ENCODE results near the gene ZNHIT2. TPM values are rescaled to one million over a fixed set of nuclear protein-coding genes. Genes with fewer than 3 reads are reported as not detected.

Gene ZNHIT2
- total RNA-seq, 1 experiment from 2014 or later: 22.8 TPM

DNA sequence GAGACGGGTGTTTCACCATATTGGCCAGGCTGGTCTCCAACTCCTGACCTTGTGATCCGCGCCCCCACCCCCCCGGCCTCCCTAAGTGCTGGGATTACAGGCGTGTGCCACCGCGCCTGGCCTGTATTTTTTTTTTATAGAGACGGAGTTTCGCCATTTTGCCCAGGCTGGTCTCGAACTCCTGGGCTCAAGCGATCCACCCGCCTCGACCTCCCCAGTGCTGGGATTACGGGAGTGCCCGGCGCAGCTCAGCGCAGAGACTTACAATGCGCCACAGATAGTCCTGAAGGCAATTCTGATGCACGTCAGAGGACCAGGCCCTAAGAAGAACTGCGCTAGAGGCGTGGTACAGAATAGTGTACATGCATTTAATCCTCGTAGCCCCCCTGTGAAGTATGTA is 22.1 kb downstream of the ZNHIT2 start:
- H3K36me3 ChIP-seq: peaks cover 26% of the 10 kb centered on the region
- peak overlapping the region; percentile 76 for H3K4me3 ChIP-seq
- DNase-seq (ENCODE audit: low read depth in 1 of 2, low spot score in 2 of 2): no peak
- H3K9me3 ChIP-seq (replicated peaks): no peaks in the 10 kb centered on the region
- peaks cover 9% of the 10 kb centered on the region for H3K4me1 ChIP-seq (replicated peaks)
- H3K27me3 ChIP-seq (replicated peaks): no peaks in the 10 kb centered on the region
- H3K27ac ChIP-seq: peak overlapping the region; percentile 49; the same call in 1 of the 2 replicates

DNA sequence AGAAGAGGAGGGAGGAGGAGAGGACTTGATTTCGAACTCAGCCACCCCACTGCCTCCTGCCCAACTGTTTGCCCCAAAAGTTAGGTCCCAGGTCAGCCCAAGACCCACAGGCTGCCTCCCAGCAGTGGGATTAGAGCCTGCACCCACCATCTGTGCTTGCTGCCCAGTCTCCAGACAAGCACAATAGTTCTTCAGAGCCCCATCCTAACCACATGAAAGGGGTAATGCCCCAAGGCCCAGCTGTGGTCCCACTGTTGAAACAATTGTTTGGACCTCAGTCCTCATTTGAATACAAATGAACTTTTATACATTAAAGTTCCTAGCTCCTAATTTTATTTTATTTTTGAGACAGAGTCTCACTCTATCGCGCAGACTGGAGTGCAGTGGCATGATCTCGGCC is 26.9 kb downstream of the ZNHIT2 start:
- Histone ChIP-seq H3K27me3 (replicated peaks) (no peaks in the 10 kb centered on the region), H3K9me3 (replicated peaks) (no peaks in the 10 kb centered on the region), H3K4me1 (replicated peaks) (peaks cover 1% of the 10 kb centered on the region), H3K4me3 (no peak overlapping the region), H3K27ac (no peak overlapping the region), H3K36me3 (peaks cover 42% of the 10 kb centered on the region)
- DNase-seq (ENCODE audit: low read depth in 1 of 2, low spot score in 2 of 2): no peak

DNA sequence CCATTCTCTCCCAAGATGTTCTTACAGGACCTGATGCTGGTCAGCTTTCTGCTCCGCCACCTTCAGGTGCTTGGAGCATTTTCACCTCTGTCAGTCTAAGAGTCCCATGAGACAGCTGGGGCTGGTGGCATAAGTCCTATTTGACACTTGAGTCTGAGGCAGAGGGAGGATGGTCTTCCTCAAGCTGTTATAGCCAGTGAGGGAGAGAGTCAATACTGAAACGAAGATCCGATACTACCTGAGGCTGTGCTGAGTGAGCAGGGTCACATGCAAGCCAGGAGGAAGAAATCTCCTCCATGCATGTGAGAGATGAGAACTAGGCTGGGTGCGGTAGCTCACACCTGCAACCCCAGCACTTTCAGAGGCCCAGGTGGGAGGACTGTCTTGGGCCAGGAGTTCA is 27.9 kb downstream of the ZNHIT2 start:
- H3K27ac ChIP-seq: no peak overlapping the region
- no peak overlapping the region for H3K4me3 ChIP-seq
- peaks cover 6% of the 10 kb centered on the region for H3K4me1 ChIP-seq (replicated peaks)
- no peaks in the 10 kb centered on the region for H3K27me3 ChIP-seq (replicated peaks)
- no peaks in the 10 kb centered on the region for H3K9me3 ChIP-seq (replicated peaks)
- DNase-seq (ENCODE audit: low read depth in 1 of 2, low spot score in 2 of 2): no peak
- H3K36me3 ChIP-seq: peaks cover 49% of the 10 kb centered on the region

DNA sequence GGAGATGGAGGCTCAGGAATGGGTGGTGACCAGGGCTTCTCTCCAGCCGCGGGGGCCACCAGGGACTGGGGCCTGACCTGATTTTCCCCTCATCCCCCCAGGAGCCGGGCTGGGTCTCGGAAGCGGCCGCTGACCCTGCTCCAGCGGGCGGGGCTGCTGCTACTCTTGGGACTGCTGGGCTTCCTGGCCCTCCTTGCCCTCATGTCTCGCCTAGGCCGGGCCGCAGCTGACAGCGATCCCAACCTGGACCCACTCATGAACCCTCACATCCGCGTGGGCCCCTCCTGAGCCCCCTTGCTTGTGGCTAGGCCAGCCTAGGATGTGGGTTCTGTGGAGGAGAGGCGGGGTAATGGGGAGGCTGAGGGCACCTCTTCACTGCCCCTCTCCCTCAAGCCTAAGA is 29.7 kb downstream of the ZNHIT2 start:
- Histone ChIP-seq H3K9me3 (replicated peaks) (no peaks in the 10 kb centered on the region), H3K27ac (no peak overlapping the region), H3K27me3 (replicated peaks) (no peaks in the 10 kb centered on the region), H3K36me3 (peaks cover 62% of the 10 kb centered on the region), H3K4me1 (replicated peaks) (peaks cover 12% of the 10 kb centered on the region), H3K4me3 (no peak overlapping the region)
- no peak for DNase-seq (ENCODE audit: low read depth in 1 of 2, low spot score in 2 of 2)

DNA sequence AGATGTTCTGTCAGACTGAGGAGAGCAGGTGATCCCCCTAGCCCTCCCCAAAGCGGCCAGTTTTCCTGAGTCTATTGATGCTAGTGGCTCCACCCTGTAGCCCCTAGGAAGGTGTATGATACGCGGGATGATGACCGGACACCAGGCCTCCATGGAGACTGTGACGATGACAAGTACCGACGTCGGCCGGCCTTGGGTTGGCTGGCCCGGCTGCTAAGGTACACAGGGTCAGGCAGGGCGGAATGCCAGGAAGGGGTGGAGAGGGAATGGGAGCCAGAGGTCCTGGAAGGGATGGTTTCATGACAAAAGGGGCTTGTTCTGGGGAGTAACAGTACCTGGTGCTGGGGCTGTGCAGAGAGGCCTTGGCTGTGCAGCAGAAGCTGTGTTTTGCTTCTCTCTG is 30.3 kb downstream of the ZNHIT2 start:
- peaks cover 67% of the 10 kb centered on the region for H3K36me3 ChIP-seq
- no peaks in the 10 kb centered on the region for H3K27me3 ChIP-seq (replicated peaks)
- no peak for DNase-seq (ENCODE audit: low read depth in 1 of 2, low spot score in 2 of 2)
- no peaks in the 10 kb centered on the region for H3K9me3 ChIP-seq (replicated peaks)
- peaks cover 16% of the 10 kb centered on the region for H3K4me1 ChIP-seq (replicated peaks)
- H3K4me3 ChIP-seq: no peak overlapping the region
- H3K27ac ChIP-seq: no peak overlapping the region

DNA sequence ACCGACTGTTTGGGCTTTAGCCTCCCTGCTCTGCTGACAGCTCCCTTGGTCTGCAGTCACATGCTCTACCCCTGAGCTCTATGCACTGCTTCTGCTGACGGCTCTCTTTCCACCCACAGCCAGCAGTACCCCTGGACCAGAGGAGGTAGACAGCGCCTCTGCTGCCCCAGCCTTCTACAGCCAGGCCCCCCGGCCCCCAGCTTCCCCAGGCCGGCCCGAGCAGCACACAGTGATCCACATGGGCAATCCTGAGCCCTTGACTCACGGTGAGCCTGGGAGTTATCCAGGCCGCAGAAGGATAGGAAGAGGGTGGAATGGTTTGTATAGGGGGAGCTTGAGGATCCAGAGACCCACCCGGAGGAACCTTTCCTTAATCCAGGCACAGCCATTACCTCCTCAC is 30.7 kb downstream of the ZNHIT2 start:
- H3K27ac ChIP-seq: no peak overlapping the region
- peaks cover 16% of the 10 kb centered on the region for H3K4me1 ChIP-seq (replicated peaks)
- peaks cover 71% of the 10 kb centered on the region for H3K36me3 ChIP-seq
- DNase-seq (ENCODE audit: low read depth in 1 of 2, low spot score in 2 of 2): no peak
- no peak overlapping the region for H3K4me3 ChIP-seq
- no peaks in the 10 kb centered on the region for H3K27me3 ChIP-seq (replicated peaks)
- no peaks in the 10 kb centered on the region for H3K9me3 ChIP-seq (replicated peaks)

DNA sequence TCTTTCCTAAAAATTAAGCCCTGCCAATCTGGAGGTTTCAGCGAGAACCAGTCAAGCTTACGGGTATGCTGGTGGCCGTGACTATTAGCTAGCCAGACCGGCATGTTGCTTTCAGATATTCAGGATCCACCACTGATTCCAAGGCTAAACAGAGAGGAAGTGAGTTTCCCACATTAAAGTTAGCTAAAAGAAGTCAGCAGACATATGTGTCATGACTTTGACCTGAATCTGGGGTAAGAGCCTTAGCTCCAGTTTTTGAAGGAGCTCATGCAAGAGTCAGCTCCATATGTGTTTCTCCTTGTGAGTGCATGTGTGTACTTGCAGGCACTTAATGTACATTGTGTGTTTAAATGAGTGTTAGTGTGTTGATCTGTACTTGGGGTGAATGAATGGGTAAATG is 32.1 kb downstream of the ZNHIT2 start:
- H3K27ac ChIP-seq: no peak overlapping the region

DNA sequence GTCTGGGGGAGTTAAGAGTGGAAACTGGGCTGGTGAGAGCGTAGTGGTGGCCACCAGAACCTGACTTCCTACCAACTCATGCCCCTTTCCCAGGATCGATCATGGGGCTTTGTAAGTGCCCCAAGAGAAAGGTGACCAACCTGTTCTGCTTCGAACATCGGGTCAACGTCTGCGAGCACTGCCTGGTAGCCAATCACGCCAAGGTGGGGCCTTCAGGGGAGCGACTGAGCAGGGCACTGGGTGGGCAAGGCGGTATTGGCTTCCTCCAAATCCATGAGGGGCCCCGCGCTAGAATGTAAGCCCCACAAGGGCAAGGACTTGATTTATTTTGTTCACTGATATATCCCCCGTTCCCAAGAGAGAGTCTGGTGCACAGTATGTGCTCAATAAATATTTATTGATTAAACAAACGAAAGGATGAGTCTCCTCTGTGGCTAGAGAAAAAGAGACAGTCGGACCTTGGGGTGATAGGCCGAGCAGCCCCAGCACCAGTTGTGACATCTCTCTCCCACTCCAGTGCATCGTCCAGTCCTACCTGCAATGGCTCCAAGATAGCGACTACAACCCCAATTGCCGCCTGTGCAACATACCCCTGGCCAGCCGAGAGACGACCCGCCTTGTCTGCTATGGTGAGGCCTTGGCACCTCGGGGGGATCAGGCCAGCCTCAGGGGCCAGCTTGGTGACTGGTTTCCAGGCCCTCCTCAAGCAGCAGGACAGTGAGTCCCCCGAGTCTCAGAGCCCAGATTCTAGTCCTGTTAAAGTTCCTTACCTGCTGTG is 32.7 kb downstream of the ZNHIT2 start:
- DNase-seq (ENCODE audit: low read depth in 1 of 2, low spot score in 2 of 2): no peak
- H3K4me3 ChIP-seq: peak overlapping the region; percentile 76
- H3K4me1 ChIP-seq (replicated peaks): peaks cover 16% of the 10 kb centered on the region
- H3K27me3 ChIP-seq (replicated peaks): no peaks in the 10 kb centered on the region
- no peaks in the 10 kb centered on the region for H3K9me3 ChIP-seq (replicated peaks)
- peak overlapping the region; percentile 80 for H3K27ac ChIP-seq
- H3K36me3 ChIP-seq: peaks cover 91% of the 10 kb centered on the region

More for the DNA sequence above, 32.1 kb downstream of the ZNHIT2 start:
- no peak overlapping the region for H3K4me3 ChIP-seq
- H3K36me3 ChIP-seq: peaks cover 85% of the 10 kb centered on the region
- no peaks in the 10 kb centered on the region for H3K9me3 ChIP-seq (replicated peaks)
- no peaks in the 10 kb centered on the region for H3K27me3 ChIP-seq (replicated peaks)
- DNase-seq (ENCODE audit: low read depth in 1 of 2, low spot score in 2 of 2): no peak
- peaks cover 16% of the 10 kb centered on the region for H3K4me1 ChIP-seq (replicated peaks)

DNA sequence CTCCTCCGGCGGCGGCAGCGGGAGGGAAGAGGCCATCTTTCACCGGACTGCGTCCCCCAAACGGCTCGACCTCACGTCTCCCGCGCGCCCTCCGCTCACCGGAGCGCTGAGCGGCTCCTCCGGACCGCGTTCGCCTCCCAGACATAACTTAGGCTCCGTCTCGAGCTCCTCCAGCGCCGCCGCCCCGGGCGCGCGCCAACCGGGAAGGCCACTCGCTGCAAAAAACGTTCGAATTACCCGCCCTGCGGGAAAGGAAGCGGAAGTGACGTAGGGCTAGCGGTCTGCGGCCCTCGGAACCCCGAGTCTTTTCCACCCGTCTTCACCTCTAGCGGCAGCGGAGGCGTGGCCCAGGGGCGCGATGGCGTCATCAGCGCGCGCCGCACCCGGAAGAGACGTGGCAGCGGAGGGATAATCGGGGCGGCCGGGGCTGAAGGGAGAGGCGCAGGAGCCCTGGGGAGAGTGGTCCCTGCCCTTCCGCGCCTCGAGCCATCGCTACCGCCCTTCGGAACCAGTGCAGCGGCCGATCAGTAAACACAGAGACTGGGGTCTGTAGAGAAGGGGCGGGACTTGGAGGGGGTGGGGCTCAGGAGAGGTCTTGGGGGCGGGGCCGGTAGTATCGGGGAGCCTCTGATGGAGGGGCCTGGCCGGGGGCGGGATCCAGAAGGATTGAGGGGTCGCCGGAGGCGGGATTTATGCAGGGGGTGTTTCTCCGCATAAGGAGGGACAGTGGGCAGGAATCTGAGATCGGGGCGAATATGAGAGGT is 33.5 kb downstream of the ZNHIT2 start, which contains the start of the genes CDCA5 and ZFPL1:
CDCA5 (minus strand) TSS at position 207 of the 764 bp plus-strand sequence; CDS start at position 145, 62 bp downstream.
ZFPL1 (plus strand) TSS at position 389 of the 764 bp plus-strand sequence. CDS start 477 bp downstream, outside the sequence.
- peaks cover 91% of the 10 kb centered on the region for H3K36me3 ChIP-seq
- H3K27me3 ChIP-seq (replicated peaks): no peaks in the 10 kb centered on the region
- H3K9me3 ChIP-seq (replicated peaks): no peaks in the 10 kb centered on the region
- peaks cover 16% of the 10 kb centered on the region for H3K4me1 ChIP-seq (replicated peaks)
- DNase-seq (ENCODE audit: low read depth in 1 of 2, low spot score in 2 of 2): peak; percentile 99
- H3K27ac ChIP-seq: peak within 1 kb of the TSS; percentile 80
- peak within 1 kb of the TSS; percentile 76 for H3K4me3 ChIP-seq

DNA sequence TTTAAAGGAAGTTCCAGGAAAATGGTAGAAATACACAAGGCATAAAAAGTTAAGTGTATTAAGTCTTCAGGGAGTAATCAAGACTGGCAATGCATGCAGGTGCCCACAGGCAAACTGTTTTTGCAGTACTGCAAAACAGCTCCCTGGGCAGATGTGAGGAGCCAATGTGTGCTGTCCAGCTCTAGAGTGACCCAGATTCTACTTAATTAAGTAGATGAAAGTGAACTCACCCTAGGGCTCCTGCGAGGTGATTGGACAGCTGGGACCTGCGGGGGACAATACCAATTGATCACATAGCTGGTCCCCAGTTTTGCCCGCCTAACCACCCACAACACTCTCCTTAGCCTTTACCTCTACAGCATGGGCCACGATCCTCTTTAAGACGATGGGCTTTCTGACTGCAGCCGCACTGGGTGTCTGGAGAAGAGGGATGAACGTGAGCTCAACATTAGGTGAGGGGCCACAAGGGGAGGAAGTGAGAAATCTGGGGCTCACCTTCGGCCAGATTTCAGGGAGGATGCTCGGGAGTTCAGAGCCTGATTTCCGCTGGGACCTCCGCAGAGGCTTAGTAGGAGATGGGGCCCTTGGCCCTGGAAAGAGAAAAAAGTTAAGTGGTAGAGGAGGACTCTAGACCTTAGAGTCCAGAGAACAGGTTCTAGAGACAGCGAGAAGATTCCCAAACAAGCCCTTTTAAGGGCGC is 34.2 kb downstream of the ZNHIT2 start:
- Histone ChIP-seq H3K4me3 (peak overlapping the region; percentile 76), H3K9me3 (replicated peaks) (no peaks in the 10 kb centered on the region), H3K36me3 (peaks cover 91% of the 10 kb centered on the region), H3K27ac (peak overlapping the region; percentile 80), H3K27me3 (replicated peaks) (no peaks in the 10 kb centered on the region), H3K4me1 (replicated peaks) (peaks cover 16% of the 10 kb centered on the region)
- DNase-seq (ENCODE audit: low read depth in 1 of 2, low spot score in 2 of 2): peak in 1 of 2 experiments; percentile 27

DNA sequence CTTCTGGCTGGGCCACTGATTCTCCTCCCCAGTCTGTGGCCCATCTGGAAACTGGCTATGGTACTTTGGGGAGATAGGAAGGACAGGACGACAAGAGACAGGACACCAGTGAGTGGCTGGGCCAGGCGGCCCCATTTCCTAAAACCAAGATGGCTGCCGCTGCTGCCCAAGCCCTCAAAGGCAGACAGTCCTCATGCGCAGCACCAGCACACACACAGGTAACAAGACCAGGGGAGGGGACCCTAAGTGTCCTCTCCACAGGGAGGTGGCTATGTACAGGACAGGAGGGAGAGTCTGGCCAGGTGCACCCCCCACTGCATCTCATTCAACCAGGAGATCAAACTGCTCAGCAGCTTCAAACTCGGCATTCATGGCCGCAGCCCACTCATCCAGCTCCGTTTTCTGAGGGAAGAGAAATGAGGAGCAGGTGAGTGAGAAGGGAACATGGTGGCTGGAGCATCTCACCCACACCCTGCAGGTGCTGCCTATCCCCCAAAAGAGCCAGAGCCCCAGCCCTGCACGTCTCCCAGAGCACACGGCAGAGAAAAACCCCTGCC is 38.6 kb downstream of the ZNHIT2 start:
- H3K27ac ChIP-seq: no peak overlapping the region
- H3K4me1 ChIP-seq (replicated peaks): peaks cover 9% of the 10 kb centered on the region
- no peaks in the 10 kb centered on the region for H3K9me3 ChIP-seq (replicated peaks)
- peaks cover 83% of the 10 kb centered on the region for H3K36me3 ChIP-seq
- H3K27me3 ChIP-seq (replicated peaks): no peaks in the 10 kb centered on the region
- no peak for DNase-seq (ENCODE audit: low read depth in 1 of 2, low spot score in 2 of 2)
- H3K4me3 ChIP-seq: no peak overlapping the region

DNA sequence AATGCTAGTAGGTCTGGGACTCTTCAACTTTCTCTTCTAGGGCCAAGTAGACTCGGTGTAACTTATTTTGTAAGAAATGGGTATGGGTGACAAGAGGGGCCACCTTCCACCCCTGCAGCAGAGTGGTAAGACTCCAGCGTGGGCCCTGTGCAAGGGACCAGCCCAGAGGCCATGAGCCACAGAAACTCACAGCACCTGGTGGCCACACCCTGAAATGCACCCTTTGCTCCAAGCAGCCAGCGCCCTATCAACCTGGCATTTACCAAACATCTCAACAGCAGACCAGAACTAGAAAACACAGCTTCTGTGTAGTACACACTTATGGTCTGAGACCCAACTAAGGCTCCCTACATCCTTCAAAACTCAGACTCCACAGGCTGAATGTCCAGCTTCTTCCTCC is 39.4 kb downstream of the ZNHIT2 start:
- Histone ChIP-seq H3K36me3 (peaks cover 76% of the 10 kb centered on the region), H3K27ac (no peak overlapping the region), H3K27me3 (replicated peaks) (no peaks in the 10 kb centered on the region), H3K4me3 (no peak overlapping the region), H3K9me3 (replicated peaks) (no peaks in the 10 kb centered on the region), H3K4me1 (replicated peaks) (peaks cover 8% of the 10 kb centered on the region)
- peak in 1 of 2 experiments; percentile 40 for DNase-seq (ENCODE audit: low read depth in 1 of 2, low spot score in 2 of 2)

DNA sequence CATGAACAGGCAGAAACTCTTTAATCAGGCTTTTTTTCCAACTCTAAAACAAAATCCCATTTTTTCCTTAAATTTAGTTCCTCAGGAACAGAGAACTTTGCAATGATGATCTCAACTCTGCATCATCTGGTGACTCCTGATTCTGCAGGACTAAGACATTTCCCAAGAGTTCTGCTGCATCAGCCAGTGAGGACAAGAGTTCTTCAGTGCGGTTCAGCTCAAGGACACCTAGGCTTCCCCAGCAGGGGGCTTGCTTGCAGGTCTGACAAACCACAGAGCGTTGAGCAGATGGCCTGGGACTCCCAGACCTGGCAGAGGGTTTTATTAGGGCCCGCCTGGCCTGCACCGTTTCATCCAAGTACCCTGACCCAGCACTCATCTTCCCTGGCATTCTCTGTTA is 40.0 kb downstream of the ZNHIT2 start:
- Histone ChIP-seq H3K27me3 (replicated peaks) (no peaks in the 10 kb centered on the region), H3K4me3 (no peak overlapping the region), H3K4me1 (replicated peaks) (peaks cover under 1% of the 10 kb centered on the region), H3K36me3 (peaks cover 69% of the 10 kb centered on the region), H3K27ac (no peak overlapping the region), H3K9me3 (replicated peaks) (no peaks in the 10 kb centered on the region)
- DNase-seq (ENCODE audit: low read depth in 1 of 2, low spot score in 2 of 2): no peak
